GM19395 (cell line): ENCODE results near the gene FHAD1.
A peak's percentile ranks its signal among the peaks of the same experiment; 100 is the strongest.

ENCODE experiments used
- ATAC-seq: cut with Tn5 transposase; IDR thresholded peaks from one replicate; pipeline ENCODE4 v1.9.1; 2021; ENCODE audit warnings: mild to moderate bottlenecking, moderate library complexity; ENCODE audit not compliant: unreplicated experiment

FHAD1 gene

DNA sequence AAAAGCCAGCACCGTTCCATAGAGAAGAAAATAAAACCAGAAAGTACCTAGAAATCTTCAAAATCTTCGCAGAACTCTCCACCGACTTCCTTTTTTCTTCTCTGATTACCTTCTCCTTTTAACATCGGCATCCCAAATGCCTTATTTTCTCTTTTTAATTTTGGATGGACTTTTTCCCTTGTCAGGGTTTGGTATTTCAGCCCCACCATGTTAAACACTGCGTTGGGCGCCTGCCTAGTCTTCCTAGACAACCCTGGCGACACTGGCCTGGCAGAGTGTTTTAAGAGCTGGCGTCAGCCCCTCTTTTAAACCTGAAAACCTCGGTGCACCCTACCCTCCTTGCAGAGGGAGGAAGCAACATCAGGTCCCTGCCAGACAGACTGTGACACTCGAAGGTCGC is 96.7 kb downstream of the FHAD1 start:
- no peak for ATAC-seq

GRCh38 chr1:15344380-15344779 is 97.4 kb downstream of the FHAD1 start:
- ATAC-seq, result no peak

- ATAC-seq, result no peak
Measured at GRCh38 chr1:15344800-15345704, 98.0 kb downstream of the FHAD1 start.

- peak; percentile 61 for ATAC-seq
Measured at GRCh38 chr1:15345705-15346345, 98.8 kb downstream of the FHAD1 start.

DNA sequence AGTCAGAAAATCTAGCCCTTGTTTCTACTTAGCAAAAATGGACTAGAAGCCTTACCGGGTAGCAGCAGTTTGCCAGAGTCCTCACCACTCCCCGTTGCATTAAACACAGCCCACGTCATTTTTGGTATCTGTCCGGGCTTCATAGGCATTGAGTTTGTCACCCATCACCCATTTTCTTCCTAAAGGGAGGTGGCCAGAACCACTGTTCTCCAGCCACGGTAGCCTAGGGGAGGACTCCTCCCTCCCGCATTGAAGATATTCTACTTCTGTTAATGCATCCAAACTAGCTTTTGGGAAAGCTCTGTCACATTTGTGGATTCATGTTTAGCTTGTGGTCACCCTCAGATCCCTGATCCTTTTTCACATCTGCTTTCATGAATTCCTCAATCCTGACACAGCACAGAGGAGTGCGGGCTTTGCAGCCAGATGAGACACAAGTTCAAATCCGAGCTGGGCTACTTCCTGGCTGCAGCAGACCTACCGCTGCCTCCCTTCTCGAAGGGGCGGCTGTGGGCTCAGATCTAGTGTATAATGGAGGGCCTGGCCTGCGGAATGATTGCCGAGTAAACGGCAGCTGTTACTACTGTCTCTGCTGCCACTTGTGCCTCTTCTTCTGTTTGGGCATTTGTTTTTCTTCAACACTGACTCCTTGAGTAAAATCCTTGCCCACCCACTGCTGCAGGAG is 99.5 kb downstream of the FHAD1 start:
- ATAC-seq, result no peak

- no peak for ATAC-seq
Measured at GRCh38 chr1:15347182-15347581, 100.2 kb downstream of the FHAD1 start.

- ATAC-seq, result no peak
Measured at GRCh38 chr1:15348648-15349047, 101.6 kb downstream of the FHAD1 start.

DNA sequence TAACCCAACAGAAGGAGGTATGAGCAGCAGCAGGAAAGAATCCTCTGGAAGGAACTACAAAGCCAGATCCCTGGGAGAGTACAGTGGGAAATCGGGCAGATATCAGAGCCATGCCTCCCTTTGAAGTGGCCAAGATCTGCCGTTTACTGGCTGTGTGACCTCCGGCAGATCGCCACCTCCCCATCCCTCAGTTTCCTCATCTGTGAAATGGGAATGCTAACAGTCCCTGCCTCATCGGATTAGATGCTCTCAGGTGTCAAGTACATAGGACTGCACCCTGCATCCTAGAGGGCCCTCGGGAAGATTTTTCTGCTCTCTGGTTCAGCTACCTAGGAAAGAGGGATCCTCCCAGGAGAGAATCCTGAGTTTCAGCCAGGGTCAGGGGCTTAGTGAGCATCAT is 102.1 kb downstream of the FHAD1 start:
- ATAC-seq, result no peak

- no peak for ATAC-seq
Measured at GRCh38 chr1:15350151-15350550, 103.1 kb downstream of the FHAD1 start.

- ATAC-seq, result no peak
Measured at GRCh38 chr1:15350551-15351200, 103.7 kb downstream of the FHAD1 start.

GRCh38 chr1:15351310-15351709 is 104.3 kb downstream of the FHAD1 start:
- ATAC-seq, result no peak

DNA sequence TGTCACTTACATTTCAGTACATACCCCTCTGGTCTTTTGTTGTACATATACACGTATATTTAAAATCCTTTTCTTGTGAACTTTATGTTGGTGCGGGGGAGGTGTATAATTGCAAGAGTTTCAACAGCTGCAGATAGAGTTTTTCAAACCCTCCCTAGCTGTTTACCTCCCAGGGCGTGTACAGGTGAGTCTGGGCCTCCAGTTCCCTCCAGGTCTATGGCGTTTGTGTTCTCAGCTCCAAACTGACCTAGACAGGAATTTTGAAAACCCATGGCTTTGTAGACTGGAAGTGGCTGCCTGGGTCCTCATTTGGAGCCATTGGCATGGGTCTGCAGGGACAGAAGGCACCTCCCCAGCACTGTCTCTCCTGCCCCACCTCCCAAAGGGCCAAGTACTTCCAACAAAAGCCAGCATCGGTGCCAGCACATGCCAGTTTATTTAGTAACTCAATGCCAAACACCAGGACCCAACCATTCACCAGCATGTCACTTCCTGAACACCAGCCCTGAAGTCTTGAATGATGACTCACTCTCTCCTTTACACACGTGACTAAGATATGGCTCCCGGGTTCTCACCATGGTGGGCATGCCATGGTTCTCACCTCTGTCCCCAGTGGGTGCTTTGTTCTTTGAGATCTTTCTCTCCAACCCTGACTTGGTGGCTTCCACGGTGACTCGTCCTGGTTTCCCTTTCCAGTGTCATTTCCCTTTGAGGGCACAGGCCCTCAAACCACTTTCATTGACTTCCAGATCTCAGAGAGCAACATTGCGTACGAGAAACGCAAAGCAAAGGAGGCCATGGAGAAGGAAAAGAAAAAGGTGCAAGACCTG is 105.3 kb downstream of the FHAD1 start:
- no peak for ATAC-seq

GRCh38 chr1:15353839-15354579 is 107.0 kb downstream of the FHAD1 start:
- no peak for ATAC-seq

DNA sequence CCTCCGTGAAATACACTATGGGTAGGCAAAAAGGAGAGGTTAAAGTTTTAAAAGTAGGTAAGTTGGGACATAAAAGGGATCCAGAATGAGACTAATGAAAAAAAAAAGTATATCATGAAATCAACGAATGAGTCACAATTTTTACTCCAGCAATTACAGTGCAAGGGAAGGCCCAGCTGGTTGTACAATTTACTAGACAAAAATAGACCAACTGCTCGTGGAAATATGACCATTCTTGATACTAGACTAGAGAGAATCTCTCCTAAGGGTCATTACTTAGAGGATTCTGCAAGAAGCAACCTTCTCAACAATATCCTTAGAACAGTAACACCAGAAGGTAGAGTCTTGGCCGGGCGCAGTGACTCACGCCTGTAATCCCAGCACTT is 107.5 kb downstream of the FHAD1 start:
- ATAC-seq, result no peak

GRCh38 chr1:15355968-15356625 is 109.1 kb downstream of the FHAD1 start:
- ATAC-seq, result no peak

DNA sequence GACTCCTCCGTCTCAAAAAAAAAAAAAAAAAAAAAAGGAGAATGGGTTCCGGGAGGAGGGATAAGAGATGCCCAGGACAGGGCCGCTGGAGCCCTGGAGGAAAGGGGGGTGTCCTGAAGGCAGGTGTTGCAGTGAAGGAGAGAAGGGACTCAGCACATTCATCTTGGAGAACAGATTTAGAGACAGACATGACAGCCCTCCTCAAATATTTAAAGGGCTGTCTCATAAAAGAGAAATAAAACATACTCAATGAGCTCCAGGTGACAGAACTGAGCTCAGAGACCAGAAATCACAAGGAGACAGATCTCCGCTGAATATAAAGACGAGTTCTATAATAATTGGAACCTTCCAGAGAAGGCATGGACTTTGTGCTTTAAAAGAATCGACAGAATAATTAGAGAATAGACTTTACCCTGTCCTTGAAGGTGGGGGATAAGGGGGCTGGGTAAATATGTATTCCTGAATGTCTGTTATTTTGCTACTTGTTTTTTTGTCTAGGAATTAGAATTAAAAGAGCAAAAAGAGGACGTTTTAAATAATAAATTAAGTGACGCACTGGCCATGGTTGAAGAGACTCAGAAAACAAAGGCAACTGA is 110.7 kb downstream of the FHAD1 start:
- no peak for ATAC-seq

DNA sequence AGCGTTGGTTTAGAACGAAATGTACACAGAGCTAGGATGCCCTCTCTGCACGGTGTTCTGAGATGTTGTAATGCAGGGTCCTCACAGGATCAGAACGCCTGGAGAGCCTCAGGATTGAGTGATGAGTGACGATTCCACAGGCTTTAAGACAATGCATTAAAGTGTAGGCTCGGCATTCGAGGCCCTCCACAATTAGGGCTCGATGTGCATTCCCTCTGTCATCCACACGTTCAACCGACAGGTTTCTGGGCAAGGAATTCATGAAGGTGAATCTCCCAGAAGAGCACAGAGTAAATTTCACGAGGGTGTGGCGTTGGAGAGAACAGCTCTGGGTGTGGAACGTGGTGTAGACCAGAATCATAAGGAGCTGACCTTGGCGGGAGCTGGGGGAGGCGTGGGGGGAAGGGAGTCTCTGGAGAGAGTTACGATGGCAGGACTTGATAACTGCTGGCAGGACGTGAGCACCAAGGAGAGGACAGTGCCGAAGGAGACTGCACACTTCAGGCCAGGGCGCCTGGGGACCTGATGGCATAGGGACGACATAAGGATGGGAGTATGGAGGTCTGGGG is 111.6 kb downstream of the FHAD1 start:
- ATAC-seq, result no peak

DNA sequence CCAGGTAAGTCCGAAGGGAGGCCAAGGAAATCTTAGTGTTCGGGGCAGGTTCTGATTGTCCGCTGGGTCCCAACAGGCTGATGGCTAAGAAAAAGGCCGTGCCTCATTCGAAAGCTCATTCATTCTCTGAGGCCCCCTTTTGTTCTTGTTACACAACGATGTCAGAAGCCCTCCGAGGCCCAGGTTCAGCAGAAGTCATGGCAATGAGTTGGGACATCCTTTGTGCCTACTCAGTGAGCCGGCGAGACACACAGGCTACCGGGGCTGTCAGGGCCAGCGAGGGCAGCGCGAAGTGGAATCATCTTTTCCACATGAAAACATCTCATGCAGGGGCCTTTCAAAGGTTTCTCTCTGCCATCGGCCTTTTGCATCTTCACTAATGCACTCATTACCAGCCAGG is 113.7 kb downstream of the FHAD1 start:
- no peak for ATAC-seq
